Skeletal muscle cell (primary cell): Measurements from ENCODE around the gene SAG.

ENCODE experiments used
- DNase-seq: peaks from one replicate; pipeline ENCODE4 v3.0.0-alpha.2; 2010; ENCODE audit warnings: low read depth
- H3K4me3 ChIP-seq: 2 replicates; pipeline ENCODE4 v1.5.1; 2011; ENCODE audit warnings: low read depth, mild to moderate bottlenecking, control low read depth, low read length, moderate library complexity

The SAG gene

GRCh38 chr2:233285921-233286320 lies 21.7 kb upstream of the SAG start:
- DNase-seq, result no peak
- no peak overlapping the region for H3K4me3 ChIP-seq

GRCh38 chr2:233287871-233288270 lies 19.7 kb upstream of the SAG start:
- DNase-seq, result no peak
- H3K4me3 ChIP-seq, result no peak overlapping the region

- H3K4me3 ChIP-seq, result no peak overlapping the region
- DNase-seq, result no peak
Observed at GRCh38 chr2:233288663-233289062, 19.0 kb upstream of the SAG start.

GRCh38 chr2:233289648-233290047 lies 18.0 kb upstream of the SAG start:
- DNase-seq, result no peak
- no peak overlapping the region for H3K4me3 ChIP-seq

- DNase-seq, result no peak
- H3K4me3 ChIP-seq, result no peak overlapping the region
Observed at GRCh38 chr2:233290051-233290845, 17.4 kb upstream of the SAG start.

GRCh38 chr2:233295891-233296290 lies 11.7 kb upstream of the SAG start:
- DNase-seq, result no peak
- H3K4me3 ChIP-seq, result no peak overlapping the region

- no peak for DNase-seq
- H3K4me3 ChIP-seq, result no peak overlapping the region
Observed at GRCh38 chr2:233297076-233297475, 10.5 kb upstream of the SAG start.

- no peak overlapping the region for H3K4me3 ChIP-seq
- no peak for DNase-seq
Observed at GRCh38 chr2:233300401-233300800, 7.2 kb upstream of the SAG start.

GRCh38 chr2:233301248-233301647 lies 6.4 kb upstream of the SAG start:
- no peak for DNase-seq
- H3K4me3 ChIP-seq, result no peak overlapping the region

- no peak for DNase-seq
- no peak overlapping the region for H3K4me3 ChIP-seq
Observed at GRCh38 chr2:233301811-233302210, 5.8 kb upstream of the SAG start.

- no peak overlapping the region for H3K4me3 ChIP-seq
- no peak for DNase-seq
Observed at GRCh38 chr2:233303252-233303651, 4.4 kb upstream of the SAG start.

- DNase-seq, result no peak
- no peak overlapping the region for H3K4me3 ChIP-seq
Observed at GRCh38 chr2:233311241-233311926, 3.8 kb downstream of the SAG start.

GRCh38 chr2:233312874-233313273 lies 5.3 kb downstream of the SAG start:
- no peak for DNase-seq
- no peak overlapping the region for H3K4me3 ChIP-seq

- no peak for DNase-seq
- no peak overlapping the region for H3K4me3 ChIP-seq
Observed at GRCh38 chr2:233314180-233314925, 6.7 kb downstream of the SAG start.

- no peak for DNase-seq
- no peak overlapping the region for H3K4me3 ChIP-seq
Observed at GRCh38 chr2:233317196-233317943, 9.8 kb downstream of the SAG start.

- no peak for DNase-seq
- no peak overlapping the region for H3K4me3 ChIP-seq
Observed at GRCh38 chr2:233319256-233319655, 11.6 kb downstream of the SAG start.

- no peak for DNase-seq
- H3K4me3 ChIP-seq, result no peak overlapping the region
Observed at GRCh38 chr2:233320470-233320869, 12.9 kb downstream of the SAG start.

GRCh38 chr2:233321166-233321565 lies 13.6 kb downstream of the SAG start:
- no peak for DNase-seq
- H3K4me3 ChIP-seq, result no peak overlapping the region

- H3K4me3 ChIP-seq, result no peak overlapping the region
- DNase-seq, result no peak
Observed at GRCh38 chr2:233323851-233324250, 16.2 kb downstream of the SAG start.

GRCh38 chr2:233325256-233325655 lies 17.6 kb downstream of the SAG start:
- H3K4me3 ChIP-seq, result no peak overlapping the region
- no peak for DNase-seq
